NCI-H446 treated with DMSO at 0.1 percent for 48 hours (cell line): ENCODE data around the gene OR5M11.
"Not testable (repeated sequence)": the region's sequence is repeated elsewhere in the genome, so short reads cannot be mapped to it uniquely, and the experiment has no call there.

Source experiments
- DNase-seq: peaks from one replicate; lab custom pipeline; 2025; lab: John Stamatoyannopoulos, UW

Gene OR5M11

DNA sequence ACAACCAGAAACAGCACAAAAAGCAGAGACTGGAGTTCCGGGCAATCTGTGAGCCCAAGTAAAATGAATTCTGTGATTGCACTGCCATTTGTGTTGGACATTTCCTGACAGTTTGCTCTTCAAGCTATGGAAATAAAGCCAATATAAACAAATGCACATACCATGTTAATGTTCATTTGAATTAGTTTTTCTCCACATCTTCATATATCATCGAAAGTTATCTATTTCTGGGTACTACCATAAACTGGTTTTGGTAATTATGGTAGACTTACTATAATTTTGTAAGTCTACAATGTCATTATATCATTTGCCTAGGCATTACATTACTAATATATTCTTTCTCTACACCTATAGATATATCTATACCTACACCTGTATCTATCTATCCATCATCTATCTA lies at the start of gene OR5M11:
TSS of gene OR5M11 (minus strand) at position 101 of the 400 bp plus-strand sequence. CDS start at position 101, 0 bp downstream.
- DNase-seq: no peak

DNA sequence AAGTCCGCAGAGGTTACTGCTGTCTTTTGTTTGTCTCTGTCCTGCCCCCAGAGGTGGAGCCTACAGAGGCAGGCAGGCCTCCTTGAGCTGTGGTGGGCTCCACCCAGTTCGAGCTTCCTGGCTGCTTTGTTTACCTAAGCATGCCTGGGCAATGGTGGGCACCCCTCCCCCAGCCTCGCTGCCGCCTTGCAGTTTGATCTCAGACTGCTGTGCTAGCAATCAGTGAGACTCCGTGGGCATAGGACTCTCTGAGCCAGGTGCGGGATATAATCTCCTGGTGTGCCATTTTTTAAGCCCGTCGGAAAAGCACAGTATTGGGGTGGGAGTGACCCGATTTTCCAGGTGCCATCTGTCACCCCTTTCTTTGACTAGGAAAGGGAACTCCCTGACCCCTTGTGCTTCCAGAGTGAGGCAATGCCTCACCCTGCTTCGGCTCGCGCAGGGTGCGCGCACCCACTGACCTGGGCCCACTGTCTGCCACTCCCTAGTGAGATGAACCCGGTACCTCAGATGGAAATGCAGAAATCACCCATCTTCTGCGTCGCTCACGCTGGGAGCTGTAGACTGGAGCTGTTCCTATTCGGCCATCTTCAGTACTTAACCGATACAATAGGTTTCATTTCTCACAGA lies 49.1 kb upstream of the OR5M11 start:
- not testable (repeated sequence) for DNase-seq

DNA sequence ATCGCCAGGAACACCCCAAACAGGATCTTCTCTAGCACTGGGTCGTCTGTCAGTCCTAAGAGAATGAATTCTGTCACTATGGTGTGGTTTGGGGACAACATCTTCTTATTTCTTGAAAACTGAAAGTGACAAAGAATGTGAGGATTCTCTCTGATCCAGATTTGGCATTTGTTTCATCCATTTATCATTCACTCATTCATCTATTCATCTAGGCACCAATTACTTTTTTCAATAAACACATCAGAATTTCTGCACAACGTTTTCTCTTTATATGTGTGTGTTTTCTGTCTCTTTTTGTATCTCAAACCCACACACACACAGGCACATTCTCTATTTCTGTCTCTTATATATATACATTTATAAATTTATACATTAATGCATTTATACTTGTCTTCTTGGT lies 34.6 kb upstream of the OR5M11 start, which contains the start of gene OR5M10:
TSS of gene OR5M10 (minus strand) at position 101 of the 400 bp plus-strand sequence. CDS start at position 101, 0 bp downstream.
- DNase-seq: no peak

DNA sequence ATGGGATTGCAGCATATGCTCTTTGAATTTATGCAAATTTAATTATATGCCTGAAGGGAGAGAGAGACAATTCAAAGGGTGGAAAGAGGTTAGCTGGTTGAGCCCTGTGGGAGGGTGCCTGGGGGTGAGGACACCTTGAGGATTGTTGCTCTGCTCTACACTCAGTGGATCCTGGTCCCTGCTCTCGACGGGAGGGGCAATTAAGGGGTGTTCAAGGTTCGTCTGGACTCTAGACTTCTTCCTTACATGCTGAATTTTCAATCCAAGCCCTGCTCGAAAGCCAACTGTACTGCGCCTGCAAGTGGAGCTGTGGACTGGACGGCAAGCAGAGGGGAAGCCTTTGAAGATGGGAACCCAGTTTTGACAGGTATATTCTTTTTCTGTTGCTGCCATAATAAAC lies 15.5 kb upstream of the OR5M11 start:
- DNase-seq: no peak

DNA sequence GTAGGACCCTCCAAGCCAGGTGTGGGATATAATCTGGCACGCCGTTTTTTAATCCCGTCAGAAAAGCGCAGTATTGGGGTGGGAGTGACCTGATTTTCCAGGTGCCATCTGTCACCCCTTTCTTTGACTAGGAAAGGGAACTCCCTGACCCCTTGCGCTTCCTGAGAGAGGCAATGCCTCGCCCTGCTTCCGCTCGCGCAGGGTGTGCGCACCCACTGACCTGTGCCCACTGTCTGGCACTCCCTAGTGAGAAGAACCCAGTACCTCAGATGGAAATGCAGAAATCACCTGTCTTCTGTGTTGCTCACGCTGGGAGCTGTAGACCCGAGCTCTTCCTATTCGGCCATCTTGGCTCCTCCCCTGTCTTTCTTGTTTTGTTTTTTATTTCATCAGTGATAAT lies 11.6 kb upstream of the OR5M11 start:
- DNase-seq: not testable (repeated sequence)

DNA sequence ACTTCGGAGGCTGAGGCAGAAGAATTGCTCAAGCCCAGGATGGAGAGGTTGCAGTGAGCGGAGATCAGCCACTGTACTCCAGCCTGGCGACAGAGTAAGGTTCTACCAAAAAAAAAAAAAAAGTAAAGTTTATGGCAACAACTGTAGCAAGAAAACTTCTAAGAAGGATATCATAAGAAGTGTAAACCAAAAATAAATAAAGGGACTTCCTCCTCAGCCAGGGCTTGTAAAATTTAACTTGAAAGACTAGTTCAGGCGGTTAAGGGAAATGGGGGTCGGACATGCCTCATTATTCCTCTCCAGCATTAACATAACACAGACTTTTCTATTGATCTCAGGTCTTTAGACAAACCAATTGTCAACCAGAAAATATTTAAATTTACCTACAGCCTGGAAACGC lies 2.5 kb upstream of the OR5M11 start:
- no peak for DNase-seq

DNA sequence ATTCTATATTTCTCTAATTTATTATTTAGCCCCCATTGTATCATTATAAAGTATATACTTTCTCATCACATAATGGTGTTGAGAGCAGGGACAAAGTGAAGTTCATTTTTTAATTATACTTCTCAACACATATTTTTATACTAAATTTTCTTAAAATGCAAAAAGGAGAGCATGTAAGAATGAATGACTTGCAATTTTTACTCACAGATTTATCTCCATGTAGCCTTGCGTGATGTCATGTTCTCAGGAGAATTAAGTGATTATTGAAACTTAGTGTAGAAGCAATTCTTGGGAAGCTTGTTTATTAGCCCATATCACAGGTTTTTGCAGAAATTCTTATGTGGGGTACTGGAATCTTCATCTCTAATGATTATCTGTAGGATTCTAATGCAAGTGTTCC lies 682 bp upstream of the OR5M11 start:
- DNase-seq: no peak

DNA sequence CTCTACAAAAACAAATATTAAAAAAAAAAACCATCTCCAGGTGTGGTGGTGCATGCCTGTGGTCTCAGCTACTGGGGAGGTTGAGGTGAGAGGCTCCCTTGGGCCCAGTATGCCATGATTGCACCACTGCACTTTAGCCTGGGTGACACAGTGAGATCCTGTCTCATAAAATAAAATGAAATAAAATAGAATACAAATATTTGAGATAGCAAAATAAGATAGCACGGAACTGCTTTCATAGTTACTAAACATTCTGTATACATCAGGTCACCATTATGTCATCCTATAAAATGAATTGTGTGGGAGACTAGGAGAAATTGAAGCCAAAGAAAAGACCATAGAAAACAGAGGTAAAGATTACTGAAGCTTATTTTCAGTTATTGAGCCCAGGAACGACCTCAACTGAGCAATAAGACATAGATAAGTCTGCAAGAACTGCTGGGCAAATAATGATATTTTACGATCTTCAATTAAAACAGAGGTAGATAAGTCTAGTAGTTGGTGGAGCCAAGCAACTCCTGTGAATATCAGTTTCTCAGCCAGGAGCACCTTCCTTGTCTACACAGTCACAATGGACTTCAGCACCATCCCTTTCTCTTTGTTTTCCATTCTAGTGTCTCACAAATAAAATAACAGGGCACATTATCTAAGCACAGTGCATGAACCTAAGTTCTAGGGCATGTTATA lies 9.9 kb downstream of the OR5M11 start:
- DNase-seq: no peak

DNA sequence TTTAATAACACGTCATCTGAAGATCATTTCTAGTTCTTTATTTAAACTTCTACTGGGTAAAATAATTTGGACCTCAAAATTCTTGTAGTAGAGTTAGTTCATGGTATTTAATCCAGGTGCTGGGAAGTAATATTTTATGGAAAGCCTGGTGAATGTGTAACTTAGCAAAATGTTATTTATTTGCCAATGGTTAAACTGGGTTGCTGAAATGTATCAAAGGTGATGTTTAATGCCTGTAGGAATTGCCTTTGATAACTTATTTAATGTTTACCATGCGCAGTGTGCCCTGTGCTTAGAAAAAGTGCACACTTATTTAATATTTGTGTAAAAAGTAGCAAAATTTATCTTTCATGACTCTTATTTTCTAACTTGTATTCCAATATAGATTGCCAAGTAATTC lies 11.2 kb downstream of the OR5M11 start:
- DNase-seq: no peak

DNA sequence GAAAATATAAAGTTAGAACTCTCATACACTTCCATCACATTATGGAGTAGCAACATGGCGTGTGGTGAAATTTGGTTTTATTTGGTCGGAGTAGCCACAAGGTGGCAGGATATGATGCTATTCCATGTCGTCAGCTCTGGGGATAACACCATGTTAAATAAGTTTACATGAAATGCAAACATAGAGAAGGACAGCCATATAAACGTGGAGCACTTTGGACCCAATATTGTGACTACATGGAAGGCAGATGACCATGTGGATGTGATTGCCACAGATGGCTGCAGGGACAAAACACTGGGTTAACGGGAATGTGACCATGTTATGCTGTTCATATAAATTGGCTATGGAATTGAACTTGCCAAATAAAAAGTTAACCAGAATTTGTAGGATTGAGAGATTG lies 21.0 kb downstream of the OR5M11 start:
- DNase-seq: no peak

DNA sequence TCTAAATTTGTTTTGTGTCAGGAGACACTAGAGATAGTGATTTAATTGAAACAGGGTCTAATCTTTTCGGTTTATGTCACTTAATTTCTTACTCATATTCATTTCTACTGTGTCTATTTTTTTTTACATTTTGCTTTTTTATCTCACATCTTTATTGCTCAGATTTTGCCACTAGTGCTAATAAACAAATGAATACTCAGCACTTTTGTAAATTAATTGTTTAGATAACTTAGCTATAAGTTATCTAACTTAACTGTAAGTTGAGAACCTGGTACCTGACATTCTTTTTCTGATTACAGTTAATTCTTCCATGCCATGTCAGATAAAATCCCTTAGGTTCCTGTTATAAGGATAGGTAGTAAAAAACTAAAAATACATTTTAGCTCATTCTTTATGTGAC lies 29.8 kb downstream of the OR5M11 start:
- no peak for DNase-seq

DNA sequence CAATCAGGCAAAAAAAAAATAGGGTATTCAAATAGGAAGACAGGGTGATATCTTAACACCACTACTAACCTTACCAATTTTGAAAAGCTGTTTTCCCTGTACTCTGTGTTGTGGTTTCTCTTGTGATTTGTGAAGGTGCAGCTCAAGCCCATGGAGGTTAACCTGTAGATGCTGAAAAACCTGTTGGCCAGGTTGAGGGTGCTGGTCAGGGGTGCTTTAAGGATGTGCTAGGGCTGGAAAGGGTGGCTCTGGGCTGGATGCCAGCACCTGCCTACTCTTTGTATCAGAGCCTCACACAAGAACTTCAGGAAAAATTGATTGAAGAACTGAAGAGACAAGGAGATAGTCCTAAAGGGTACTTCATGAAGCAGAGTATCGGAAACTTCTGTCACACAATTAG lies 33.6 kb downstream of the OR5M11 start:
- no peak for DNase-seq

DNA sequence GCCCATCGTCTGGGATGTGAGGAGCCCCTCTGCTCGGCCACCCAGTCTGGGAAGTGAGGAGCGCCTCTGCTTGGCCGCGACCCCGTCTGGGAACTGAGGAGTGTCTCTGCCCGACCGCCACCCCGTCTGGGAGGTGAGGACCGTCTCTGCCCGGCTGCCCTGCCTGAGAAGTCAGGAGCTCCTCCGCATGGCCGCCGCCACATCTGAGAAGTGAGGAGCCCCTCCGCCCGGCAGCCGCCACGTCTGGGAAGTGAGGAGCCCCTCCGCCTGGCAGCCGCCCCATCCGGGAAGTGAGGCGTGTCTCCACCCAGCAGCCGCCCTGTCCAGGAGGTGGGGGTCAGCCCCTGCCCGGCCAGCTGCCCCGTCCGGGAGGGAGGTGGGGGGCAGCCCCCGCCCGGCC lies 46.0 kb downstream of the OR5M11 start:
- DNase-seq: no peak

DNA sequence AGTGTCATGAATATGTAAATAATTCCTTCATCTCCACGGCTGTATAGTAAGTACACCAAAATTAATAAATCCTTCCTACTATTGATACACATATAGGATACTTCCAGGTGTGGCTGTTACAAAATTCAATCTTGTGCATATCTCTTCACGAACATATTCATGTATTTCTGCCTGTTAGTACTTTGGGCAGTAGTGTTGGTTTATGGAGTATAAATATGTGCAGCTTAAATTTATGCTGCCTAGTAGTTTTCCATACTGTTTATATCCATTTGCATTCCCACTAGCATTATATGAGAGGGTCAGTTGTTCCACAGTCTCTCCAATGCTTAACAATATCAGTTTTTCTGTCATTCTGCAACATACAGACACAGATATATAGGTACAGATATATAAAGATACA lies 47.9 kb downstream of the OR5M11 start:
- no peak for DNase-seq
